BE2C (cell line): ENCODE measurements around the gene GID8.

Experiments
- DNase-seq: peaks from one replicate; pipeline ENCODE4 v3.0.0-alpha.2; 2020
- H3K27me3 ChIP-seq: fragments of 250-450 bp; sonication (Bioruptor Pico); 2 replicates; pipeline ENCODE4 v1.5.1; 2020; ENCODE audit warnings: mild to moderate bottlenecking
- H3K36me3 ChIP-seq: fragments of 250-450 bp; sonication (Bioruptor Pico); 2 replicates; pipeline ENCODE4 v1.5.1; 2020; ENCODE audit warnings: mild to moderate bottlenecking
- H3K4me1 ChIP-seq: fragments of 250-450 bp; sonication (Bioruptor Pico); 2 replicates; pipeline ENCODE4 v1.5.1; 2020
- H3K4me3 ChIP-seq: 2 replicates; pipeline ENCODE4 v1.5.1; 2011; ENCODE audit warnings: low read depth, low read length
- H3K9me3 ChIP-seq: fragments of 250-450 bp; sonication (Bioruptor Pico); 2 replicates; pipeline ENCODE4 v1.5.1; 2020
- TF ChIP-seq, protein P1 (sequence below): IDR thresholded peaks from 2 replicates; pipeline ENCODE4 v1.5.1; 2012; ENCODE audit warnings: mild to moderate bottlenecking, low read depth, low read length

The GID8 gene

DNA sequence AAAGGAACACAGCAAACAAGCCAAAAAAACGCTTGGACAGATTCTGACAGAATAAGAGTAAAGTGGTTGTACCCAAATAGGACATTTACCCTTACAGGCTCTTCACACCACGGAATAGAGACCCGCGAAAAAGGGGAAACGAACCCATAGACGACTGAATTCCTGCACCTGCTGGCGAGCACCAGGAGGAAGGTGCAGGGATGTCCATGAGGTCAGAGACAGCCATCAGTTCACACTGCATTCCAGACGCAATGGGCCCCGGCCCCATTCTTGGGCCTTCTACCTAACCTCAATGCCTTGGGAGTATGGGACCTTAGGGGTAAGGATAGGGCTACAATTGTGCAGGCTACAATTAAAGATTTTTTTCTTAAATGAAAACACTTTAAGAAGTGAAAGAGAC, 6.5 kb upstream of the GID8 start:
- Histone ChIP-seq H3K27me3 (no peaks in the 10 kb centered on the region), H3K4me3 (no peak overlapping the region), H3K9me3 (no peaks in the 10 kb centered on the region), H3K36me3 (peaks cover 40% of the 10 kb centered on the region), H3K4me1 (no peaks in the 10 kb centered on the region)
- TF ChIP-seq, protein P1, sequence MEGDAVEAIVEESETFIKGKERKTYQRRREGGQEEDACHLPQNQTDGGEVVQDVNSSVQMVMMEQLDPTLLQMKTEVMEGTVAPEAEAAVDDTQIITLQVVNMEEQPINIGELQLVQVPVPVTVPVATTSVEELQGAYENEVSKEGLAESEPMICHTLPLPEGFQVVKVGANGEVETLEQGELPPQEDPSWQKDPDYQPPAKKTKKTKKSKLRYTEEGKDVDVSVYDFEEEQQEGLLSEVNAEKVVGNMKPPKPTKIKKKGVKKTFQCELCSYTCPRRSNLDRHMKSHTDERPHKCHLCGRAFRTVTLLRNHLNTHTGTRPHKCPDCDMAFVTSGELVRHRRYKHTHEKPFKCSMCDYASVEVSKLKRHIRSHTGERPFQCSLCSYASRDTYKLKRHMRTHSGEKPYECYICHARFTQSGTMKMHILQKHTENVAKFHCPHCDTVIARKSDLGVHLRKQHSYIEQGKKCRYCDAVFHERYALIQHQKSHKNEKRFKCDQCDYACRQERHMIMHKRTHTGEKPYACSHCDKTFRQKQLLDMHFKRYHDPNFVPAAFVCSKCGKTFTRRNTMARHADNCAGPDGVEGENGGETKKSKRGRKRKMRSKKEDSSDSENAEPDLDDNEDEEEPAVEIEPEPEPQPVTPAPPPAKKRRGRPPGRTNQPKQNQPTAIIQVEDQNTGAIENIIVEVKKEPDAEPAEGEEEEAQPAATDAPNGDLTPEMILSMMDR, result no peak
- DNase-seq, result no peak

DNA sequence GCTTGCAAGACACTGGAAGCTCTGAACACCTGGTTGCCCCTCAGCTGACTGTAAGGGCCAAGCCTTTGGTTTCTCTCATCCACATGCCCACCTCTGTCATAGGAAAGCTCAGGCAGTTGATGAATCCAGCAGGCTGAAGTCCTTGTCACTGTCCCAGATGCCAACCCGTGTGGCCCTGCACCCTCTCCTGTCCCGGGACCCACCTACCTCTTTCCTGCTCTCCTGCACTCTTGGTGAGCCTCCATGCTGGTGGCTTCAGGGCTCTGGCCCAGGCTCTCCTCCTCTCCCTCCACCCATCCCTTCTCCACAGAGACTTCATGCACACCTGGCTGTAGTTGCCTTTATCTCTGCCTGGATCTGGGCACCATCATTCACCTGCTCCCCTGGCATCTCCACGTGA, 4.0 kb upstream of the GID8 start:
- peaks cover 47% of the 10 kb centered on the region for H3K36me3 ChIP-seq
- no peaks in the 10 kb centered on the region for H3K27me3 ChIP-seq
- no peak for DNase-seq
- H3K9me3 ChIP-seq, result no peaks in the 10 kb centered on the region
- no peaks in the 10 kb centered on the region for H3K4me1 ChIP-seq
- H3K4me3 ChIP-seq, result no peak overlapping the region
- TF ChIP-seq, protein P1, result no peak

DNA sequence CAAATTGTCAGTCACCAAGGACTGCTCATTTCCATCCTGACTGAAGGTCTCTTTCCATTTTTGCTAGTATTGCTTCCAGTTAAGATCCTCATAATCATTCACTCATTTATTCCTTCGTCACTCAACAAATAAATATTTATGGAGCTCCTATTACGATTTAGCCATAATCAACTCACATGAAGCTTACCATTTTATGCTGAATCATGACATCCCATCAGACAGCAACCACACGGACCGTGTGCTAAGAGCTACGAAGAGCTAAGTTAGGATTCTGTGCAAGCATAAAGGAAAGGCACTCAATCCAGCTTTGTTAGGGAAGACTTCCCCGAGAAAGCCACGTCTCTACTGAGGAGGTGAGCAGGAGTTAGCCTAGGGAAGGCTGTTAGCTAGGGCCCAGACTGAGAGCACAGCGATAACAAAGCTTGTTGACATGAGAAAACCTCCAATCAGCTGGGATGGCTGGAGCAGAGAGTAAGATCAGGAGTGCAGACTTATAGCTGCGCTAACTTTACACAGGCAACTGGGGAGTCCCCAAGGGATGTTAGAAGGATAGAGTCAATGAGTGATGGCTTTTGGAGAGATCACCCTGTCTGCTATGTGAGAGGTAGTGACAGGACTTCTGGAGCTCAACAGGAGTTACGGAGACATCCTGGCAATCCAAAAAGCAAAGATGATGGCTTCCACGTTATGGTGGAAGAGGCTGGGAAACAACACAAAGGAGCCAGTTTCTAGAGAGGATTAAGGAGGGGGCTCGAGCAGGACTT, 2.6 kb upstream of the GID8 start:
- Histone ChIP-seq H3K4me3 (no peak overlapping the region), H3K4me1 (no peaks in the 10 kb centered on the region), H3K9me3 (no peaks in the 10 kb centered on the region), H3K36me3 (peaks cover 47% of the 10 kb centered on the region), H3K27me3 (no peaks in the 10 kb centered on the region)
- no peak for DNase-seq
- TF ChIP-seq, protein P1, result no peak

DNA sequence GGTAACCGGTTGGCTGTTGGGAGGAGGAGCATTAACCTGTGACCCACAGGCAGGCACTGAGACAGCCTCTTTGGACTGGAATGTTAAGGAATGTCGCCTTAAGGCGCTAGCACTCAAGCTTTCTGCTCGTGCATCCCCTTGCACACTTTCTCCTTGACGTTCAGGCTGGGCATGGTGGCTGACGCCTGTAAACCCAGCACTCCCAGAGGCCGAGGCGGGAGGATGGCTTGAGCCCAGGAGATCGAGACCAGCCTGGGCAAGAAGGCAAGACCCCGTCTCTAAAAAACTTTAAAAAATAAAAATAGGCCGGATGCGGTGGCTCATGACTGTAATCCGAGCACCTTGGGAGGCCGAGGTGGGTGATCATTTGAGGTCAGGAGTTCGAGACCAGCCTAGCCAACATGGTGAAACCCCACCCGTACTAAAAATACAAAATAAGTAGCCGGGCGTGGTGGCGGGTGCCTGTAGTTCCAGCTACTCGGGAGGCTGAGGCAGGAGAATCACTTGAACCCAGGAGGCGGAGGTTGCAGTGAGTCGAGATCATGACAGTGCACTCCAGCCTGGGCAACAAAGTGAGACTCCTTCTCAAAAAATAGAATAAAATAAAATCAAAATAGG, 1.9 kb upstream of the GID8 start:
- no peak for DNase-seq
- TF ChIP-seq, protein P1, result no peak
- Histone ChIP-seq H3K4me1 (no peaks in the 10 kb centered on the region), H3K4me3 (peak overlapping the region; percentile 81), H3K9me3 (no peaks in the 10 kb centered on the region), H3K36me3 (peaks cover 43% of the 10 kb centered on the region), H3K27me3 (no peaks in the 10 kb centered on the region)

DNA sequence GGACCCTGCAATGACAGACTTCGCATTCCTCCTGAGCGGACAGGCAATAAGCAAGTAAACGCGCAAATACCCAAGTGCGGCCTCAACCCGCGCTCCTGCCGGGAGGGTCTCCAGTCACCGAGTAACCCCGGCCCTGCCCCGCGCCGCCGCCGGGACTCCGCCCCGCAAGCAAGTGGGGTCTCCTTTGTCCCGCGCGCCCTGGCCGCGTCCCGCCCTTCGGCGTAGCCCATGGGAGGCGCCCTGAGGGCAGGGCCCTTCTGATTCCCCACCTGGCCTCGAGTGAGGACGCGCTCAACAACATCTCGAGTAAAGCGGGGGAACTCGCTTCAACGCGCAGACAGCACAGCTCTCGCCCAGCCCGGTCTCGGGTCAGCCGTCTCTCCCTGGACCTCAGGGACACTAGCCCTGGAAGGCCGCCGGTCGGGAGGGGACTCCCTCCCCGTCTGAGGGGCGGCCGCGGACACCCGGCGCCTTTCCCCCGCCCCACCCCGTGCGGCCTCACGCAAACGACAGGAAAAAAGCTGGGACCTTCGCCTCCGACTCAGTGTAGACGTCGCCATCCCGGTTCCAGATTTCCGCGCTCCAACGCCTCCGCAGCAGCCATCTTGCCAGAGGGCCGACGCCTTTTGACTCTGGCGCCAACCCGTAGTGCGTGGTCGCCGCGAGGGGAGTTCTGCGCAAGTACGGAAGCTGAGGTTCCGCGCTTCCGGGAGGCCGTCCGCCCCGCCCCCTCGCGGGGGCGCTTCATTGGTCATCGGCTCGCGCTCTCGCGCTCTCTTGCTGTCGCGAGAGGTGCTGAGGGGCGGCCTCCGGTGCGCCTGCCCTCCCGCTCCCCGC, 461 bp upstream of the GID8 start:
- Histone ChIP-seq H3K9me3 (no peaks in the 10 kb centered on the region), H3K27me3 (no peaks in the 10 kb centered on the region), H3K4me1 (no peaks in the 10 kb centered on the region), H3K36me3 (peaks cover 51% of the 10 kb centered on the region), H3K4me3 (peak overlapping the region; percentile 81)
- DNase-seq, result peak; percentile 99
- TF ChIP-seq, protein P1, result no peak
